HUES64 (cell line): ENCODE data around the gene ZNF804B.

ENCODE experiments used
- H3K27ac ChIP-seq: 2 replicates; pipeline ENCODE4 v1.7.0; 2013; ENCODE audit warnings: low read depth, low read length, inconsistent platforms
- H3K27me3 ChIP-seq: 2 replicates; pipeline ENCODE4 v1.6.1; 2013; ENCODE audit warnings: mild to moderate bottlenecking, low read length; ENCODE audit not compliant: insufficient read depth
- H3K36me3 ChIP-seq: 2 replicates; pipeline ENCODE4 v1.6.1; 2013; ENCODE audit warnings: mild to moderate bottlenecking, low read length; ENCODE audit not compliant: insufficient read depth
- H3K4me1 ChIP-seq: 2 replicates; pipeline ENCODE4 v1.6.1; 2013; ENCODE audit warnings: mild to moderate bottlenecking, low read length, moderate library complexity; ENCODE audit not compliant: insufficient read depth
- H3K4me3 ChIP-seq: 2 replicates; pipeline ENCODE4 v1.5.1; 2013; ENCODE audit warnings: mild to moderate bottlenecking, low read length, moderate library complexity
- H3K9ac ChIP-seq: 2 replicates; pipeline ENCODE4 v1.6.1; 2013; ENCODE audit warnings: mild to moderate bottlenecking, low read depth, low read length
- H3K9me3 ChIP-seq: 2 replicates; pipeline ENCODE4 v1.6.1; 2013; ENCODE audit warnings: low read depth, low read length; ENCODE audit not compliant: insufficient read depth
- WGBS: fragments of 150-250, 120-280 bp; methylation state at CpG from one replicate; pipeline ENCODE4 v1.1.7; 2013; ENCODE audit warnings: missing lambda C conversion rate; 5-methylcytosine and 5-hydroxymethylcytosine counted together

ZNF804B gene

DNA sequence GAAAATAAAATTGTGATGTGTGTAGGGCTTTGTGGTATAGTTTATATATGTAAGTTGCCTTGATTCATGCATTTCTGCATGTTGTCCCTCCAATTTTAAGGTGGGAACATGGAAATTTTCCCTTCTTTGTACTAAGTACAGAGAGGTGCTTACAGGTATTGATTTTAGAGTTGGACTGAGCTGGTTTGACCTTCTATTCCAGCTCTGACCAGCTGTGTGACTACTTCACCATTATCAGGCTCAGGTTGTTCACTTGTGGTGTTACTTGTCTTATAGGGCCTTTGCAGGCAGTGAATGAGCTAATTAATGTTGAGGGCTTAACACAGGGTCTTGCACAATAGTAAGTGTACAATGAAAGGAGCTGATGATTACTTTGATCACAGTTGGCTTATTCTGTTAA is 16.3 kb downstream of the ZNF804B start:
- Histone ChIP-seq H3K27ac (no peak overlapping the region), H3K9me3 (no peaks in the 10 kb centered on the region), H3K4me3 (no peak overlapping the region), H3K4me1 (no peaks in the 10 kb centered on the region), H3K27me3 (no peaks in the 10 kb centered on the region), H3K36me3 (no peaks in the 10 kb centered on the region), H3K9ac (no peak overlapping the region)

DNA sequence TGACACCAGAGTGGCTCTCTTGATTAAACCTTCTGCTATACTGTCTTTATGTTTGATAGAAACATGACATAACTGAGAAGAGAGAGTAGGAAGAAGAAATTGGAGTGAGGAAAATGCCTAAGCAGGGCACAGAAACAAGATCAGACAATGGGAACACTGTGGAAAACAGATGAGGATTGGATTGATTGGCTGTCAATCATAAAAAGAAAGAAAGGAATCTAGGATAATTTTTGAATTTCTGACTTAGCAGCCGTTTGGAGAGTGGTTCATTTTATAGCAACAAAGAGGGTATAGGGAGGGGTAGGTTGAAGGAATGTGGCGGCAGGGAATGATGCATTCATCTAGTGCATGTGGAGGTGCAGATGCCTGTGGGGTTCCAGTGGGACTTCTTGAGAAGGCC is 28.3 kb downstream of the ZNF804B start:
- H3K27me3 ChIP-seq: no peaks in the 10 kb centered on the region
- no peaks in the 10 kb centered on the region for H3K36me3 ChIP-seq
- 92% methylated on average over 2 of the region's 2 CpGs for WGBS
- H3K4me3 ChIP-seq: no peak overlapping the region
- no peak overlapping the region for H3K27ac ChIP-seq
- H3K4me1 ChIP-seq: no peaks in the 10 kb centered on the region
- no peak overlapping the region for H3K9ac ChIP-seq
- H3K9me3 ChIP-seq: no peaks in the 10 kb centered on the region

DNA sequence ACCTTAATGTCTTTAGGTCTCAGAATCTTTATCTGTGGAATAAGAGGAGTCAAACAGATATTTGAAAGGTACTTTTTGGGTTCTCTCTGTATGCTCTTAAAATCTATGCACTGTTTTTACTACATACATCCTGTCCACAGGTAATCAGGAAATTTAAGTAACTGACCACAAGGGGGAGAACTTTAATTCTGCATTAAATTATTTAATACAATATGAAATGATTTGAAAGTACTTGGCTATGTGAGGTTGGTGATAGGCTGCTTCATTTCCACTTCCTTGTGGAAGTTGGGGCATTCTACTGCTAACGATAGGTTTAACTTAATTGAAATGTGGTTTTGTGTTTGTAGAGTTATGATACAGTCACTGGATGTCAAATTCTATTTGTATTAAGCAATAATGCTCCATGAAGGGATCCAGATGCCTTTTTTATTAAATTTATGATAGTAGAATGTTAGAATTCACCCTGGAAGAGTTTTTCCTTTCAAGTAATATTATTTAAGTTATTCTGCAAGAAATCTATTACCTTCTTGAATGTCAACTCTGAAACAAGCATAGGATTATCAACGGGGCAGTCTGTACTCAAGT is 30.1 kb downstream of the ZNF804B start:
- Histone ChIP-seq H3K4me3 (no peak overlapping the region), H3K9me3 (no peaks in the 10 kb centered on the region), H3K27me3 (no peaks in the 10 kb centered on the region), H3K36me3 (no peaks in the 10 kb centered on the region), H3K4me1 (no peaks in the 10 kb centered on the region), H3K27ac (no peak overlapping the region), H3K9ac (no peak overlapping the region)
- WGBS: 96% methylated on average over 1 of the region's 2 CpGs

DNA sequence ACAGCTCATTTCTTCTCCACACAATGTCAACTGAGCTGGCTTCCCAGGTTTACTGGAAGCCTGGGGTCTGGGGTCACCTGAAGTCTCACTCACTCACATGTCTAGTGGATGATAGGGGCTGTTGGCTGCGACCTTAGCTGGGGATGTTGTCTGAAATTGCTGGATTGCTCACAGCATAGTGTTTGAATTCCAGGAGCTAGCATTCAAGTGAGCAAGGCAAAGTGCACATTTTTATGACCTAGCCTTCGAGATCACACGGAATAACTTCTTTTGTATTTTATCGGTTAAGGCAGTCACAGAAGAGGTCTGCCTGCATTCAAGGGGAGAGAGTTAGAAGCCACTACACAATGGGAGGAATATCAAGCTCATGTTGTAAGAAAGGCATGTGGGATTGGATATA is 32.4 kb downstream of the ZNF804B start:
- H3K4me1 ChIP-seq: no peaks in the 10 kb centered on the region
- H3K27me3 ChIP-seq: no peaks in the 10 kb centered on the region
- H3K4me3 ChIP-seq: no peak overlapping the region
- H3K36me3 ChIP-seq: no peaks in the 10 kb centered on the region
- H3K27ac ChIP-seq: no peak overlapping the region
- H3K9ac ChIP-seq: no peak overlapping the region
- 96% methylated on average over 4 of the region's 4 CpGs for WGBS
- no peaks in the 10 kb centered on the region for H3K9me3 ChIP-seq

DNA sequence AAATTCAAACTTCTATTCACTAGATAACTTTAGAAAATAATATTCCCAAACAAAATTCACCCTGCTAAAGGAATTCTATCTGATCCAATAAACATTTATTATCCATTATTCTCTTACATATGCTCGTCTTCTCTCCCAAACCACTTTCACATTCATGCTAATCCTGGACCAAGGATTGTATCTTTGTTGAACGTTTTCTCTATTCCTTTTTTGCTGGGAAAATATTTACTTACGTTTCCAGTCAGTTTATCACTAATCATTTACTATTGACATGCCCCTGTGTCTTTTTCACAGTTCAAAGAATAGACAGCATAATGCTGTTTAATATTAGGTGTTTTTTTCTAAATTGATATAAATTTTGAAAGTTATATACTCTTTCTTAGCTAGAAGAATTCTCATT is 32.9 kb downstream of the ZNF804B start:
- H3K27ac ChIP-seq: no peak overlapping the region
- H3K4me1 ChIP-seq: no peaks in the 10 kb centered on the region
- H3K9me3 ChIP-seq: no peaks in the 10 kb centered on the region
- no peaks in the 10 kb centered on the region for H3K36me3 ChIP-seq
- no peak overlapping the region for H3K9ac ChIP-seq
- 93% methylated on average over 3 of the region's 3 CpGs for WGBS
- H3K4me3 ChIP-seq: no peak overlapping the region
- no peaks in the 10 kb centered on the region for H3K27me3 ChIP-seq

DNA sequence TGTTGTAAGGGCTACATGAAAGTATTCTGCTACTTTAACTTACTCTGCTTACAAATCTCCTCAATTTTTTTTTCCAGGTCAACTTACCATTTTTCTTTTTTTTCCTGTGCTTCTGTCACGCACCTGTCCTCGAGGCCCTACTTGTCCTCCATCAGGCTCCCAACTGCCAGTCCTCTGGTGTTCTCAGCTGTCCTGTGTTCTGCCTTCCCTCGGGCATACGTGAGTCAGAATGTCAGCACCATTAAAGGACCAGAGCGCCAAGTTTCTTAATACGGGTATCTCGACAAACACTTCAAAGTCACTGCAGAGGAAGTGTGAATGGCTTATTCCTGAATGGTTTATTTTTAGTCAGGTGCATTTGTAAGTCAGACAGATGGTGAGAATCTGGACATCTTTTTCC is 36.1 kb downstream of the ZNF804B start, which contains the start of gene TEX47:
TSS of gene TEX47 (minus strand) at position 185 of the 400 bp plus-strand sequence. CDS start 795 bp downstream, outside the sequence.
- no peaks in the 10 kb centered on the region for H3K4me1 ChIP-seq
- WGBS: 93% methylated on average over 7 of the region's 7 CpGs
- no peaks in the 10 kb centered on the region for H3K36me3 ChIP-seq
- no peaks in the 10 kb centered on the region for H3K9me3 ChIP-seq
- H3K27me3 ChIP-seq: no peaks in the 10 kb centered on the region
- no peak within 1 kb of the TSS for H3K9ac ChIP-seq
- H3K27ac ChIP-seq: no peak within 1 kb of the TSS
- no peak within 1 kb of the TSS for H3K4me3 ChIP-seq

DNA sequence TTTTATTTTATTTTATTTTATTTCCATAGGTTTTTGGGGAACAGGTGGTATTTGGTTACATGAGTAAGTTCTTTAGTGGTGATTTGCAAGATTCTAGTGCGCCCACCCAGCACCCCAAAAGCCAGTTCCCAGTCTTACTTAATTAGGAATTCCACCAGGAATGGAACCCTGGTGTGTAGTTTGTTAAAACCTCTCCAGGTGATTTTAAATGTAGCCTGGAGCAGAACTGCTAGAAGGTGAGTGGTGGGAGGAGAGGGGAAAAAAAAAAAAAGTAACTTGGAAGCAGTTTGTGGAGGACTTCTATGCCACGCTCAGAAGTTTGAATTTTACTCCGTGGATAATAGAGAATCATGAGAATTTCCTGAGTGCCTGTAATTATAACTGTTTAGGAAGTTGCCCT is 41.5 kb downstream of the ZNF804B start:
- H3K9ac ChIP-seq: no peak overlapping the region
- 0 out of 2 replicates have a peak, but pooled peaks cover 7% of the 10 kb centered on the region for H3K4me1 ChIP-seq
- H3K4me3 ChIP-seq: no peak overlapping the region
- 73% methylated on average over 3 of the region's 3 CpGs for WGBS
- H3K9me3 ChIP-seq: no peaks in the 10 kb centered on the region
- H3K27me3 ChIP-seq: no peaks in the 10 kb centered on the region
- no peaks in the 10 kb centered on the region for H3K36me3 ChIP-seq
- H3K27ac ChIP-seq: no peak overlapping the region

DNA sequence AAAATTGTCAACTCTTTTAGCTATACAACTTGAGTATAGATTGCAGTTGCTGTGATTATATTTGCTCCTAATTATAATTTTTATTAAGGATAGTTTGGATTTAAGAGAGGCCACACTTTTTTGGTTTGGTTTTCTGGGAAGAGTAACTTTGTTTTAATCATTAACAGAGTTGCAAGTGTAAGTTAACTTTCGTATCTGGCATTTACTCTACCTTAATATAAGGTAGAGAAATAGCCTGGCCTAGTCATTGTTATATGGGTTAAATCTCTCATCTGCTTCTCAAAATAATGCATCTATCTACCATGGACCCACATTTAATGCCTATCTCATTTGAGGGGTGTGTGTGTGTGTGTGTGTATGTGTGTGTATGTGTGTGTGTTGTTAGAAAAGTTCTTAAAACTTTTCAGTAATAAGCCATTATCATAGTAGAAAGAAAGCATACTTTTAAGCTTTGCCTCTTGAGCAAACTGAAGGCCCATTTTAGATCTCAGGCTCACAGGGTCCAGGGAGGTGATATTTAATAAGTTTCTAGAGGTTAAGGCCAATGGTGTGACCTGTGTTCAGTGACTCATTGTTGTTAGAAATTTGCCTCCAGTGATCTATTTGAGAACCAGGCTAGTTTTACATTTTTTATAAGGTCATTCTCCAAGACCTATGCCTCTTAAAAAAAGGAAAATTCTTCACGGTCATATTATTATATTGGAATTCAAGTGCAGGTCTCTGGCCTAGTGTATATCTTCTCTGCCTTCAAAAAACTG is 47.0 kb downstream of the ZNF804B start:
- no peak overlapping the region for H3K4me3 ChIP-seq
- 100% methylated on average over 1 of the region's 2 CpGs for WGBS

DNA sequence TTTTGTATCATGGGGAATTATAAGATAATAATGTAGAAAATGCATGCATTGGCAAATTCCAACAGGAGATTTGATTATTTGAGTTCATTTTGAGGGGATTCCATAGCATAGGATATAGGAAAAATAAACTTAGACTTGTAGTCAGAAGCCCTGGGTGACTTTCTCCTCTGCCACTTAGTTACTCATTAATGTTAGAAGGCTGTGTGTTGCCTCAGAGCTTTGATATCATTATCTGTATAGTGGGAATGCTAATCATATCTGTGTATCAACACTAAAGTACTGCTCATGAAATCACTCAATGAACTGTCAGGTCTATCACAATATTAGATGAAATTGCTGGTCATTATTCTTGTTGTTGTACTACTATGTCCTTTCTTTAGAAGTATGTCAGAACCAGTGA is 59.1 kb downstream of the ZNF804B start:
- H3K27ac ChIP-seq: no peak overlapping the region
- no peak overlapping the region for H3K4me3 ChIP-seq
- no peaks in the 10 kb centered on the region for H3K9me3 ChIP-seq
- H3K9ac ChIP-seq: no peak overlapping the region
- no peaks in the 10 kb centered on the region for H3K27me3 ChIP-seq
- H3K36me3 ChIP-seq: no peaks in the 10 kb centered on the region
- H3K4me1 ChIP-seq: no peaks in the 10 kb centered on the region

More for the DNA sequence above, 47.0 kb downstream of the ZNF804B start:
- Histone ChIP-seq H3K9me3 (no peaks in the 10 kb centered on the region), H3K27ac (no peak overlapping the region), H3K4me1 (0 out of 2 replicates have a peak, but pooled peaks cover under 1% of the 10 kb centered on the region), H3K36me3 (no peaks in the 10 kb centered on the region), H3K9ac (no peak overlapping the region), H3K27me3 (no peaks in the 10 kb centered on the region)

DNA sequence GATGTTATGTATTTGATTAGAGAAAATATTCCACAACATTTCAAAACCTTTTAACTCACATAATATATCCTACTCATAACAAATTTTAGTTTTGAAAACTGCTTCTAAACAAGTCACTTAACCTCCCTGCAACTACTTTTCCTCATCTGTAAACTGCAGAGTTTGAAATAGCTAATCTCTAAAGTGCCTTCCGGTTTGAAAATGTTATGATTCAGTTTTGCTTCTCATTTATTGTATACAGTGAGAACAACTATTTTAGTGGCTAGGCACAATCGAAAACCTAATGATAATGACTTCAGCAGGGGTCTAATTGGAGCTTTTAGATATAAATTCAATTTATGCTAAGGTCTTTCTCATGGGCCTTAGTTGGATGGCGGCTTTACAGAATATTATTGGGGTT is 66.7 kb downstream of the ZNF804B start:
- Histone ChIP-seq H3K36me3 (no peaks in the 10 kb centered on the region), H3K27me3 (no peaks in the 10 kb centered on the region), H3K4me1 (no peaks in the 10 kb centered on the region), H3K9ac (no peak overlapping the region), H3K9me3 (no peaks in the 10 kb centered on the region), H3K27ac (no peak overlapping the region), H3K4me3 (no peak overlapping the region)
- 96% methylated on average over 2 of the region's 3 CpGs for WGBS

DNA sequence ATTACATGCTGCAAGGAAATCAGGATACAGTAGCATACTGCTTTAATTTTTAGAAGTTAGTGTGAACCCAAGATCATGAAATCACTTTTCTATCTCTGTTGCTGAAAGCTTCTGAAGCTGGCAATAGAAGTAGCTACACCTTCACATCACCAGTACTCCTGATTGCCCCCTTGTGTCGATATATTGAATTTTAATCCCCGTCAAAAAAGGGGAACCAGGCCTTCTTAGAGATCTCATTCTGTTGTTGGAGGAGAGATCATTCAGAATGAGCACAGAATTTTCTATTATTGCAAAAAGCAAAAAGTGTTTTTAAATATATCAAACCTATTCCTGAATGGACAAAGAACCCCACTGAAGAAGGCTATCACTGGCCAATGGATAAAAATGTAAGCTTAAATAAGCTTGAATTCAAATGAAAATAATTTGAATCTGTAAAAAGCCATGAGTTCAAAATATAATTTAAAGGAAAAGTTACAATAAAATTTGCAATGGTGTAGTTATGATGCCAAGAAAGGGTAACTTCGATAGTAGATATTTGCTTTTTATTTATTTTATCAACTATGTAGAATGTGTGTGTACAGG is 75.7 kb downstream of the ZNF804B start:
- no peaks in the 10 kb centered on the region for H3K27me3 ChIP-seq
- H3K4me3 ChIP-seq: no peak overlapping the region
- no CpG with 5 or more reads among the region's 3 CpGs for WGBS
- no peaks in the 10 kb centered on the region for H3K36me3 ChIP-seq
- no peaks in the 10 kb centered on the region for H3K4me1 ChIP-seq
- H3K9ac ChIP-seq: no peak overlapping the region
- no peak overlapping the region for H3K27ac ChIP-seq
- no peaks in the 10 kb centered on the region for H3K9me3 ChIP-seq
